ENCODE measurements around the gene ITPA.

The ITPA gene

GRCh38 chr20:3246682-3247081, 37.4 kb downstream of the ITPA start:
- DNase-seq = no peak

- DNase-seq = no peak
Measured at GRCh38 chr20:3247638-3248037, 38.3 kb downstream of the ITPA start.

GRCh38 chr20:3248167-3248992, 39.1 kb downstream of the ITPA start:
- DNase-seq = no peak

- no peak for DNase-seq
Measured at GRCh38 chr20:3248993-3249347, 39.7 kb downstream of the ITPA start.

- no peak for DNase-seq
Measured at GRCh38 chr20:3250091-3250504, 40.8 kb downstream of the ITPA start.

- no peak for DNase-seq
Measured at GRCh38 chr20:3251806-3252205, 42.5 kb downstream of the ITPA start.

- no peak for DNase-seq
Measured at GRCh38 chr20:3255728-3256127, 46.4 kb downstream of the ITPA start.

- no peak for DNase-seq
Measured at GRCh38 chr20:3258429-3258828, 49.1 kb downstream of the ITPA start.

- no peak for DNase-seq
Measured at GRCh38 chr20:3262566-3262965, 53.3 kb downstream of the ITPA start.

- no peak for DNase-seq
Measured at GRCh38 chr20:3270051-3270450, 60.8 kb downstream of the ITPA start.

GRCh38 chr20:3273371-3273770, 64.1 kb downstream of the ITPA start:
- no peak for DNase-seq
